Lung microvascular endothelial cell (primary cell): ENCODE measurements around the gene TGFBRAP1. TPM values are rescaled to one million over a fixed set of nuclear protein-coding genes. Genes with fewer than 3 reads are reported as not detected.
"Not testable (repeated sequence)": the region's sequence is repeated elsewhere in the genome, so short reads cannot be mapped to it uniquely, and the experiment has no call there.

Experiments used
- DNase-seq, 2 donors: peaks; one replicate each; pipeline versions ENCODE4 v3.0.0 to v3.0.0-alpha.2; 2010; ENCODE audit warnings: low read depth in 2 of 2
- total RNA-seq: library from RNA; depleted of rRNA; stranded (reverse); fragments of >200 nt; gene quantifications from 2 replicates; pipeline ENCODE4 v1.2.1, GENCODE V29; 2014

The TGFBRAP1 gene
- total RNA-seq, 1 donor from 2014 or later, result 64.1 TPM

DNA sequence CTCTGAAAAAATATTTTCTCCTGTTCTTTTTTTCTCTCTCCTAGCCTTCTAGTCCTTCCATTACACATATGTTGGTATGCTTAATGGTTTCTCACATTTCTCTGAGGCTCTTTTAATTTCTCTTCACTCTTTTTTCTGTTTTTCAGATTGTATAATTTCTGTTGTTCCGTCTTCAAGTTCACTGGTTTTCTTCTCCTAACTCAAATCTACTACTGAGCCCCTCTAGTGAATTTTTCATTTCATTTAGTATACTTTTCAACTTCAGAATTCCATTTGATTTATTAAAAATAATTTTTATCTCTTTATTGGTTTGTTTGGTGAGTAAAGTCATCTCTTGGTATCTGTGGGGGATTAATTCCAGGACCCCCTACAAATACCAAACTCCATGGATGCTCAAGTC lies 27.6 kb upstream of the TGFBRAP1 start:
- no peak for DNase-seq

DNA sequence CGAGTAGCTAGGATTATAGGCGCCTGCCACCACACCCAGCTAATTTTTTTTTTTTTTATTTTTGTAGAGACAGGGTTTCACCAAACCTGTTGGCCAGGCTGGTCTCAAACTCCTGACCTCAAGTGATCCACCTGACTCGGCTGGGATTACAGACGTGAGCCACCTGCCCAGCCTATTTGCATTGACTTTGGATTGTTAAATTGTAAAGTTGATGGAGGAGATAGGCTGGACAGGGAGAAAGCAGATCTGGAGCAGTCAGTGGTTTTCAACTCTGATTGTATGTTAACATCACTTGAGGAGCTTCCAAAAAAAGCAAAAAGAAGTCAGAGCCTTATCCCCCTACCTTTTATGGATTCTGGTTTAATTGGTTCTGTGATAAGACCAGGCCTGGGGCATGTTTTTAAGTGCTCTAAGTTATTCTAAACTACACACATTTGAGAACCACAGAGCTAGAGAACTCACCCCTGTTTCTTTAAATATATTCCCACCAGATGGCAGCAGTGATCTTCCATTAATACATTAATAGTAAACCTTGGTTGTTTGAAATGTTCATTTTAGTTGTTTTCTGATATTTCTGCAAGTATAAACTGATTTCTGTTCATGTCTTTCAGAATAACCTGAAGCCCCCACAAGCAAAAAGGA lies 15.3 kb upstream of the TGFBRAP1 start:
- DNase-seq, result peak; percentile 55 to 73

DNA sequence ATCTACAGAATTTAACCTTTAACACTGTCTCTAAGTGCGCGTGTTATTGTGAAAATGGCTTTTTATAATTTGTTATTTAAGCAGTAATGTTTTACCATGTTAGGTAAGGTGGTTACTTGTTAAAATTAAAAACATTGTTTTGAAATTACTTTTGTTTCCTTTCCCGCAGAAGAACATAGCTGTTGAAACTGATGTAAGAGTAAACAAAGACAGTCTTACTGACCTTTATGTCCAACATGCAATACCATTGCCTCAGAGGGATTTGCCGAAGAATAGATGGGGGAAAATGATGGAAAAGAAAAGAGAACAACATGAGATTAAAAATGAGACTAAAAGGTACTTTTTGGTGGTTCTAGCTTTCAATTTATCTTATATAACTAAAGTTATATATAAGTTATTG lies 9.9 kb upstream of the TGFBRAP1 start:
- no peak for DNase-seq

DNA sequence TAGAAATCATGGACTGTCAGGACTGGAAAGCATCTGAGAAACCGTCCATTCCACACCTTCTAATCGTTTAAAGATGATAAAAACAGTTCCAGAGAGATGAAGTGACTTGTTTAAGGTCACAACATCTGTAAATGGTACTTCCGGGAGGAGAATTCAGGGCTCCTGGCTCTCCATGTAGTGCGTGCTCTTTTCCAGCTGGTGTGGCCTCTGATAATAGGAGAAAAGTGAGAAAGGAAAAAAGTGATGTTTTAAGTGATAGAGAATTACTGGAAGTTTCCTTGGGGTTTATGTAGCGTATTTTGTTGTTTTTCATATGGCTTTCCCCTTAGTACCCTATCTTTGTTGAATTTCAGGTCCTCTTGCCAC lies 8.5 kb upstream of the TGFBRAP1 start:
- DNase-seq, result no peak

DNA sequence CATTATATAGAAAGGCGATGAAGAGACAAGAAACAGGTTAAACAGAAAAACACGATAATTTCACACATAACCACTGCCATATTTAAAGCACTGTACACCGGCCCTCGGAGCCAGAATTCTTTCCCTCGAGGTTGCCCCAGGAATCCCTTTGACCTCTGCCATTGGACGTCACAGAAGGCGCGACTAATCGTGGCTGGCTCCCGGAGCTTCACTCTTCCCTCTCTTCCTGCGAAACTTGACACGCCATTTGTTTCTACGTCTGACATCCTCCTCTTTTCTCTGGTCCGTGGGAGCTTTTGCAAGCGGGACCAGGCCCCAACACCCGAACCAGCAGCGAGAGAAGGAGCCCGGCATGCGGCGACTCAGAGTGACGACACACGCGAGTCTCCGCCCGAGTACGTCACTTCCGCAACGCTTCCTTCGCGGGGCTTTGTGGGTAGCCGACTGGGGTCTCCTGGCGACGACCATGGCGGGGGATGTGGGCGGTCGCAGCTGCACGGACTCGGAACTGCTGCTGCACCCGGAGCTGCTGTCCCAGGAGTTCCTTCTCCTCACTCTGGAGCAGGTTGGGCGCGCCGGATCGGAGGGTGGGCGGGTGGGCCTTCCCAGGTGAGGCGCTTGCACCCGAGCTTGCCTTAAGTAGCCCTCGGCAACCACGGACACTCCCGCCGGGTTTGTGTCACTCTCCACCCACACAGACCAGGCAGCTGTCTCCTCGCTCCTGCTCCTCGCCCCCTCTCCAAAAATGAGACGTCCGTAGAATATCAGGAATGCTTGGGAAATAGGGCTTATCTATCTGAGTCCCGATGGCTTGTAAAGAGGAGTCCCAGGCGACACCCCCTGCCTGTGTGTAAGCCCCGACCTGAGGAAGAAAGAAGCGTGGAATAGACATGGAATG lies 7.8 kb upstream of the TGFBRAP1 start, which contains the start of gene C2orf49:
Gene C2orf49, plus strand, starts transcription at position 419 of the 898 bp plus-strand sequence. Its CDS starts 48 bp downstream, at position 467.
- DNase-seq, result peak; percentile 85 to 93

DNA sequence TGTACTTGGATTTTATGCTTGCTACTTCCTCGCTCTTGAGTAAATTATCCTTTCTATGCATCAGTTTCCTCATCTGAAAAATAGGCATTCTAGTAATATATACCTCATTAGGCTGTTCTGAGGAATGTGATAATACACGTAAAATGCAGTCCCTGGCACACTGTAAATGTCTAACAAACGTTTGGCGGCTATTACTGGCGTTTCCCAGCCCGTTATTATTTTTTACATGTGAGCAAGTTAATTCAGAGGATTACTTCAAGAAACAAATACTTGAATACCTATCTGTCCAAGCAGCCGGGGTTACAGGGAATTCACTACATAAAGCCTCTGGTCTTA lies 7.2 kb upstream of the TGFBRAP1 start:
- DNase-seq, result no peak

DNA sequence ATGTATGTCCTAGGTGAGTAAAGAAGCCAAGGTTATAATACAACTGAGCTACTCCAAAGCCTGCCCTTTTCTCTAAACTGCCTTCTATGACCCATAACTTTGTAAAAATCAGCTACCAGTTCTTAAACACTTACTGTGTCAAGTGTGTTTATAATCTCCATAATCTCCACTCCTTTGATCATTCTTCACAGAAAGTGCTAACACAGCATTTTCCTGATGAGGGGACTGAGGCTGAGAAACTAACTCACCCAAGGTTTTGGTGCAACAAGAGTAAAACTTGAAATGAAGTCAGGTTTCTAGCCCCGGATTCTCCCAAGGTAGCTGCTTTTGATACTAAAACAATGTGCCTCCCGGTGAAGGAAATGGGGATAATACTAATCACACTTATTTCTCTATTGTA lies 5.9 kb upstream of the TGFBRAP1 start:
- DNase-seq, result no peak

DNA sequence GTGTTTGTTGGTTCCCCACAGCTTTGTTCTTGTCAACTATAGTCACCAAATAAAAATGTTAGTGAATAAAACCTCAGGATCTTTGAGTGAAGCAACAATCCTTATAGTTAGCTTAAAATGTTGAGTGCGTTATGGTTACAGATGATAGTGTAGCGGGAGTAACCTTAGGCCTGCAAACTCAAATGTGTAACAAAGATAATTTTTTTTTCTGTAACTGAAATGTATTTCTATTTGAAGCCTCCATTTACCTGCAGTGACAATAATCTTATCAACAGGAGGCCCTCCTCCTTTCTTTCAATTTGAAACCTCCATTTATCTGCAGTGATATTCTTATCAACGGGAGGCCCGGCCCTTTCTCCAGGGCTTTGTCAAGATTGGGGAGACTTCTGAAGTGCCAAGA lies 4.7 kb upstream of the TGFBRAP1 start:
- no peak for DNase-seq

DNA sequence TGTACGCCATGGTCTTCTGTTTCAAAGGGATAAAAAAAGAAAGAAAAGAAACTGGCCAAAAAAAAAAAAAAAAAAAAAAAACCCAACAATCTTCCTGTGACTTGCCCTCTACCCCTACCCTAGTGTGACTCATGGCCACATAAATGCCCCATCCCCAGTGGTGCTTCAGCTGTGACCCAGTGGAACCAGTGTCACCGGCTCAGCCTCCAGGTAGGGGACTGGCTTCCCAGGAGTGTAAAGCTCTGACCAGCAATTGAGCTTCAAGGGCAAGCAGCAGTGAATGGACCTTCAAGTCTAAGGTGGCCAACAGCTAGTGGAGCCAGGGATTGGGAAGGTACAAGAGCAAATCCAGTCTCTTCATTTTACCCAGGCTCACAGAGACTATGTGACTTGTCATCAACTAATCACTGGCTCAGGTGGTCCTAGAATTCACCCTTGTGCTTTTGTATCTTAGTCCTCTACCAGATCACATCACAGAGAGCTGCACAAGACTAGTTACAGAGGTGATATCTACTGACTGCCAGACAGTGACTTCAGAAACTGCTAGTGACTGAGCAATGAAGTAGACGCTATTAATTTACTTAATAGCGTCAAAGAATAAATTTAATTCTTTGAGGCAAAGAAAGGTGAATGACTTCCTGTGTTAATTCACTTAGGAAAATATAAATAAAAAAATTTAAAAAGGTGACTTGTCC lies 1.3 kb upstream of the TGFBRAP1 start:
- DNase-seq, result no peak

DNA sequence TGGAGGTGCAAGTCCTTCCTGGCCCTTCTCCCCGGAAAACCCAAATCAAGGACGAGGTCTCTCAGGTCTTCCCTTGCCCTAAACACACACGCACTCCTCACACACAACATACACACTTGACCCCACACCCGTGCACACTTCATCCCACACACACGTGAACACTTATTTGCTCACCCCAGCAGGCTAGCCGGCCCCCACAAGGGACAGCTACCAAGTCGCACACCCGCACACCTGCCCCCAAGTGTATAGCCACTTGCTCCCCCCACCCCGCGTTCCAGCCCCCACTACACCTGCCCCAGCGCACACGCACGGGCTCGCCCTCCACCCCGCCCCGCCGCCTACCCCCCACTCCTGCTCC lies 359 bp downstream of the TGFBRAP1 start:
- DNase-seq, result peak; percentile 22 to 26

DNA sequence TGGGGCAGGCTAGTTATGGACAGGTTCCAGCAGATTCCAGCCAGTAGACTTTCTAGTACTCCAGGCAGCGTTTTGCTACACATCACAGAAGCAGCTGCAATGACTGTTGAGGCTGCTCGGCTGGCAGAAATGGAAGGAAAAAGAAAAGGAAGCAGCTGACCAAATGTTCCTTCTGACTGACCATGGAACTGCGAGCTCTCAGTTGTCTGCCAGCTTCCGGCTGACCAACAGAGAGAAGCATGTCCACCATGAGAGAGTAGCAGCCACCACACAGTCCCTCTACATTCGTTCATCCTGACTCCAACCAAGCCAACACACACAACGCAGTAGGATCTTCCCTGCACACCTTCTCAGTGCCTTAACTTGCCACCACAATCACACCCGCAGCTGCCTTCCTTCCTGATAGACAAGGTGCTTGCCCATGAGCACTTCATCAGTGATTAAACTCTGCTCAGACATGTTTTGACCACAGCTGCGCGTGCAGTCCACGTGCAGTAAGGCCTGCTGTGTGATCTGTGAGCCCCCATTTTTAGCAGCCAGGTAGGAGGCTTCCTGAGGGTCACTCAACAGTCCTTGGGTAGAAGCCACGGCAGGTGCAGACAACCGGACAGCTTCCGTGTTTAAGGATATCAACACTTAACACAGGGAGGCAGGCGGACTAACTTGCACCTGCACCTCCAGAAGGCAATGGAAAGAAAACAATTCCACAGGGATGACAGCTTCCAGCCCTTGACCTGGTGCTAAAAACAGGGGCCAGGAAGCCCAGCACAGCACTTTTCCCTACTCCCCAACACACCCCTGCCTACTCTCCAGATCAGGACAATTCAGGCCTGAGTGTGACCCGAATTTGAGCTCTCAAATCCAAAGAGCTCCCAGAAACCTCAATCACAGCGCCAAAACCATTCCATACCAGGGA lies 996 bp downstream of the TGFBRAP1 start:
- DNase-seq, result peak; percentile 79

DNA sequence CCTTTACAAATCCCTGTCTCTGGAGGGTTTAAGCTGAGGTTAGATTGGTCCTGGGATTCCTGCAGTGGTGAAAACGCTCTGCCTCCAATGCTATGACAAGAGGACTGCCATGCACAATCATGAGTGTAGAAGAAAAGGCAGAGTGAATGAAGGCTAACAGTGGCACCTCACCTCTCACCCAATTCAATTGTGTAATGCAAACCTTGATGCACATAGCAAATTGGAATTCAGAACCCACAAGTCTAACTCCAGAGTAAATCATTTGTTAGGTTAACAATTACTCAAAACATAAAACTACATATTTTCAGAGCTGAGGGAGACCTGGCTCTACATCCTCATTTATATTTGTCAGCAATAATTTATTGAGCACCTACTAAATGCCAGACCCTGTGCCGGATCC lies 1.8 kb downstream of the TGFBRAP1 start:
- DNase-seq, result no peak

DNA sequence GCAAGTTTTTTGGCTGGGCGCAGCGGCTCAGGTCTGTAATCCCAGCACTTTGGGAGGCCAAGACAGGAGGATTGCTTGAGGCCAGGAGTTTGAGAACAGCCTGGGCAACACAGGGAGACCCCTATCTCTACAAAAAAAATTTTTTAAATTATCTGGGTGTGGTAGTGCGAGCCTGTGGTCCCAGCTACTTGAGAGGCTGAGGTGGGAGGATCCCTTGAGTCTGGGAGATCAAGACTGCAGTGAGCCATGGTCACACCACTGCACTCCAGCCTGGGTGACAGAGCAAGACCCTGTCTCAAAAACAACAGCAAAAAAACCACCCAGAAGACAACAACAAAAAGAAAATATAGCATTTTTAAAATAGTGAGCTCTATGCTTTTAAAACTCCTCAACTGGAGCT lies 2.3 kb downstream of the TGFBRAP1 start:
- DNase-seq, result not testable (repeated sequence)

DNA sequence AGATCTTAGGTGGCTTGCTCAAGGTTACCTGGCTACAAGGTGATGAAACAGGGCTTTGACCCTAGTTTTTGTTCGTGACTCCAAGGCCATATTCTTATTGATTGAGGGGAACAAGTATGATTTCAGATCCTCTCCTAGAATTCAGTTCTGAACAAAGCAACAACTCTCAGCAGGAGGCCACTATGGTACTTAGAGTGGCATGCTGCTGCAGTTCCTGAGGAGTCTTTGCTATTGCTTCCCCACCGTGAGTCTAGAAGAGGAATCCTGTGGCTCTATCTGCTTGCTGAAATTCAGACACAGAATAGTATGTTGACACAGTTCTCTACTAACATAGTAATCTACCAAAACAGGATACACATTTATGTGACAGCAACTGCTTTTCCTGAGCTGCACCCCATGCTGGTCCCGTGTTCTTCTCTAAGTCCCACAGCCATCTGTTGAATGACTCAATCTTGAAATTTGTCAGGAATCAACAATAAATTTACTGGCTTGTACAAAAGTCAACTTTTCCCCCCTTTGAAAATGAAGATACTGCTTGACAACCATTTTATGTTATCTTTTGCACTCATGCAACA lies 4.1 kb downstream of the TGFBRAP1 start:
- DNase-seq, result peak; percentile 94 to 95

DNA sequence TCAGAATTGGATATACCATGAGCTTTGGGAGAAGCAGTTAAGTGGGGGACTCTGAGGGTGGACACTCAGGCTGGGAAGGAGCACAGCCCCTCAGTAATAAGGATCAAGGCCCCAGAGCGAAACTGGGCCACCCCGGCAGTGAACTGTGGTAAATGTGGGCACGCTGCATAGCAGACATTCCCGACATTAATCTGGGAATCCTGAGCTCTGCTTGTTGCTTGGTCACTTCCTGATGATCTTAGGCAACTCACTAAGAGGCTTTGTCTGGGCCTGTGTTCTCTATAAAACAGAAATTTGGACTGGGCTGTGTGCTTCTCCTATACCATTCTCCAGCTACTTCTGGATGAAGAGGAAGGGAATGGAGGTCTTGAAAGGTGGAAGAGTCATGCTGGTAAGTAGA lies 4.8 kb downstream of the TGFBRAP1 start:
- peak; percentile 55 to 61 for DNase-seq

DNA sequence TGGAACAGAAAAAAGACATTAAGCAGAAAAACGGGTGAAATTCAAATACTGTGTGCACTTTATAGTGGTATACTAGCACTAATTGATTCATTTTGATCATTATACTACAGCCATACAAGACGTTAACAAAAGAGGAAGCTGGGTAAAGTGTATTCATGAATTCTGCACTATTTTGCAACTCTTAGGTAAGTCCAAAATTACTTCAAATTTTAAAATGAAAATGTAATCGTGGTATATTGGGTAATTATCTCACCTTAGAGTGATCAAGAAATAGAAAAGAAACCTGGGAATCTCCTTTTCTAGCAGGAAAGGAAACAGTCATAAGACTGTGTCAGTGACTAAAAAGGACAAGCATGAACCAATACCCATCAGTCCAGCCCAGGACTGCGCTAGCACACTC lies 5.4 kb downstream of the TGFBRAP1 start:
- no peak for DNase-seq

DNA sequence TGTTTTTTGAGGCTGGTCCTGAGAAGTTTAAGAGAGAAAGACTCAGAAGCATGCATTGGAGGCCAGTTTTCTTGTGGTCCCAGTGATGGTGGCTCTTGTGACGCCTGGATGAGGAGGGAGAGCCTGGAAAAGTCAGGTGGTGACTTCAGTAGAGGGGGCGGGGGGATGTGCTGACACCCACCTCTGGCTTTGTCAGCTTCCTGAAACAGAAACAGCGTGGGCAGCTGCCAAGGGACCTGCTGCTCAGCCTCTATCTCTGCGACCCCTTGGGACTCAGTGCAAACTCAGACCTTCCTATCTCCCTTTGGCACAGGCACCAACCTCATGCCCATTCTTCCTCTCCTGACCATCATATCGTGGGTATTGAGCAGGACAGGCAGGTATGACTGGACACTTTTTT lies 6.4 kb downstream of the TGFBRAP1 start:
- DNase-seq, result peak; percentile 16 to 68

DNA sequence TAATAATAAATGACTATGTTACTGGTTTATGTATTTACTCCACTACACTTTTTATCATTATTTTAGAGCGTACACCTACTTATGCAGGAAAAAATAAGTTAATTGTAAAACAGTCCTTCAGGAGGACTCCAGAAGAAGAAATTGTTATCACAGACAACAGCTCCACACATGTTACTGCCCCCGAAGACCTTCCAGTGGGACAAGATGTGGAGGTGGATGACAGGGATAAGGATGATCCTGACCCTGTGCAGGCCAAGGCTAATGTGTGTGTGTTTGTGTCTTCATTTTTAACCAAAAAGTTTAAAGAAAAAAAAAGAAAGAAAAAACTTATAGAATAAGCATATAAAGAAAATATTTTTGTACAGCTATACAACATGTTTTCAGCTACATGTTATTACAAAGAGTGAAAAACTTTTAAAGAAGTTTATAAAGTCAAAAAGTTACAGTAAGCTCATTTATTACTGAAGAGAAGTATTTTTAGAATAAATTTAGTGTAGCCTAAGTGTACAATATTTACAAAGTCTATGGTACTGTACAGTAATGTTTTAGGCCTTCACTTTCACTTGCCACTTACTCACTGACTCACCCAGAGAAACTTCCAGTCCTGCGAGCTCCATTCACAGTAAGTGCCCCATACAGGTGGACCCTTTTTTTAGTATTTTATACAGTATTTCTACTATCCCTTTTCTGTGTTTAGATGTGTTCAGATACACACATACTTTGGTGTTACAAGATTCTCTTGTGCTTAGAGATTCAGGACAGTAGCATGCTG lies 7.5 kb downstream of the TGFBRAP1 start:
- DNase-seq, result peak in 1 of 2 donors; percentile 13

DNA sequence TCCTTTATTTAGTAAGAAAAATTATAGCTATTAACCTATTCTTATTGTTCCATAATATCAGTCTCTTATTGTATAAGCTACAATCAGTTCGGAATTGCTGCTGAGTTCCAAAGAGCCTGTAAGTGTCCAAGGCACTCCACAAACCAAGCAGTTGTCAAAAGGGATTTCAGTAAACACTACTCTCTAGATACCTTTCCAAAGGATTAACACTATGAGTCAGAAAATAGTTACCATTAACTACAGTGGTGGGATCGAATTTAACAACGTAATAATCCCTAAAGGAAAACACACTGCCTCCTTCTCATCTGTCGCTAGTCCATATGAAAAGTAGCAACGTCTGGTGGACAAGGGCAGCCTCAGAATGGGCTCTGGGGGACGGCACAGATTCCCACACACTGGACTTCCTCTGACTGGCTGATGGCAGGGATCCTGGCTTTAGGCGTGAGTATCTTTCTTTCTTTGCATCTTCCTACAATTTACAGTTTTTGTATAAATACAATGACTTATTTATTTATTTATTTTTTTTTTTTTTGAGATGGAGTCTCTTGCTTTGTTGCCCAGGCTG lies 8.8 kb downstream of the TGFBRAP1 start:
- DNase-seq, result no peak

DNA sequence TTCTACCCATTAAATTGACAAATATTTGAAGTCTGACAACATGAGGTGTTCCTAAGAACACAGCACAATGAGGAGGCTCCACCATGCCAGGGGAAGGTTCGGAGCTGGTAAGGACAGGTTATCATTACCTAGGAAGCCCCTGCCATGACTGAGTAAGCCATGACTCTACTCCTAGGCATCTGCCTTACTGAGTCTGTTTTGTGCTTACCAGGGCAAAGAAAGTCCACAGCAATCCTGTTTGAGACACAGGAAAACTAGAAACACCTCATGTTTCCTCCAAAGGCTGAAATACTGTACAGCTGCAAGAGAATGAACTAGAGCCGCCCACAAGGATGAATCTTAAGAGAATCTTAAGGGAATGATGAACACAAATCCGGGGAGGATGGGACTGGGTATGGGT lies 11.6 kb downstream of the TGFBRAP1 start:
- peak in 1 of 2 donors; percentile 80 for DNase-seq
